Peyer's patch (tissue), 4 donors: ENCODE data around the gene BRD1.

Experiments used
- CTCF ChIP-seq, 6 experiments: fragments of 450-650 bp in 4 of 6; fragments of 200-600 bp in 2 of 6; sonication (generic) in 1 of 6; IDR thresholded peaks; one replicate each; pipeline ENCODE4 v1.5.1; 2017 to 2019; ENCODE audit warnings: antibody characterized with exemption in 6 of 6, mild to moderate bottlenecking in 3 of 6, moderate library complexity in 1 of 6
- POLR2A ChIP-seq, 2 donors: fragments of 450-650 bp; IDR thresholded peaks; one replicate each; pipeline ENCODE4 v1.5.1; 2017; ENCODE audit warnings: antibody characterized with exemption in 2 of 2, mild to moderate bottlenecking in 2 of 2, moderate library complexity in 2 of 2

GRCh38 chr22:49780698-49781288, 46.9 kb downstream of the BRD1 start:
- TF ChIP-seq CTCF (IDR thresholded peaks at IDR 0.05) (no peak), POLR2A (IDR thresholded peaks at IDR 0.05) (no peak)
